HepG2 (cell line): ENCODE results near the gene AAMP. TPM values are rescaled to one million over a fixed set of nuclear protein-coding genes. Genes with fewer than 3 reads are reported as not detected.
A peak's percentile ranks its signal among the peaks of the same experiment; 100 is the strongest.

Experiments
- ATF1 ChIP-seq: IDR thresholded peaks from 2 replicates; pipeline ENCODE4 v1.6.1; 2016; ENCODE audit warnings: mild to moderate bottlenecking, control low read depth
- CHCHD3 ChIP-seq: sonication (generic); formaldehyde crosslinking; IDR thresholded peaks from 2 replicates; pipeline ENCODE4 v1.8.0; 2022; ENCODE audit warnings: mild to moderate bottlenecking, missing genetic modification reagents, moderate library complexity
- FOXM1 ChIP-seq: sonication (generic); formaldehyde crosslinking; IDR thresholded peaks from 2 replicates; pipeline ENCODE4 v1.5.0; 2020; ENCODE audit warnings: missing genetic modification reagents
- HDAC1 ChIP-seq: sonication (generic); formaldehyde crosslinking; IDR thresholded peaks from 2 replicates; pipeline ENCODE4 v1.5.1; 2020; ENCODE audit warnings: mild to moderate bottlenecking, missing genetic modification reagents
- MAFG ChIP-seq: sonication (generic); formaldehyde crosslinking; IDR thresholded peaks from 2 replicates; pipeline ENCODE4 v1.5.1; 2020; ENCODE audit warnings: mild to moderate bottlenecking, missing genetic modification reagents
- MIXL1 ChIP-seq: IDR thresholded peaks from 2 replicates; pipeline ENCODE4 v1.6.1; 2016
- MXI1 ChIP-seq: IDR thresholded peaks from 3 replicates; pipeline ENCODE4 v1.6.1; 2012; ENCODE audit warnings: low read depth, low read length, inconsistent platforms, borderline replicate concordance
- SMAD1 ChIP-seq: sonication (generic); formaldehyde crosslinking; IDR thresholded peaks from 2 replicates; pipeline ENCODE4 v1.4.0; 2020; ENCODE audit warnings: missing genetic modification reagents, low read depth, mild to moderate bottlenecking, borderline replicate concordance
- TIGD3 ChIP-seq: sonication (generic); formaldehyde crosslinking; IDR thresholded peaks from 2 replicates; pipeline ENCODE4 v1.5.1; 2020; ENCODE audit warnings: mild to moderate bottlenecking, missing genetic modification reagents, borderline replicate concordance
- UBTF ChIP-seq: sonication (generic); formaldehyde crosslinking; IDR thresholded peaks from 2 replicates; pipeline ENCODE4 v1.4.0; 2020; ENCODE audit warnings: mild to moderate bottlenecking, missing genetic modification reagents
- ZNF567 ChIP-seq: sonication (generic); formaldehyde crosslinking; IDR thresholded peaks from 2 replicates; pipeline ENCODE4 v1.8.1; 2023; ENCODE audit warnings: mild to moderate bottlenecking, missing genetic modification reagents, borderline replicate concordance
- ZNF703 ChIP-seq: sonication (generic); formaldehyde crosslinking; IDR thresholded peaks from 2 replicates; pipeline ENCODE4 v1.5.1; 2020; ENCODE audit warnings: missing genetic modification reagents, mild to moderate bottlenecking, moderate library complexity, borderline replicate concordance
- ZNF749 ChIP-seq: sonication (generic); formaldehyde crosslinking; IDR thresholded peaks from 2 replicates; pipeline ENCODE4 v1.8.0; 2022; ENCODE audit warnings: mild to moderate bottlenecking, missing genetic modification reagents, moderate library complexity, borderline replicate concordance
- ZNF768 ChIP-seq: sonication (generic); formaldehyde crosslinking; IDR thresholded peaks from 2 replicates; pipeline ENCODE4 v1.4.0; 2020; ENCODE audit warnings: missing genetic modification reagents
- polyA plus RNA-seq, 8 experiments: library from polyadenylated mRNA; depleted of rRNA in 3 of 8; stranded (reverse) in 7 of 8; unstranded in 1 of 8; fragments of >200 nt; fragmentation: Illumina TruSeq in 4 of 8; extraction: Trizol in 4 of 8; gene quantifications; 2 replicates each; pipeline versions ENCODE4 v1.2.1 to v1.2.3, GENCODE V29; 2011 to 2016; ENCODE audit warnings: low read depth in 4 of 8, missing spikeins in 1 of 8, mixed read lengths in 1 of 8; ENCODE audit not compliant: insufficient read depth in 1 of 8
- total RNA-seq, 5 experiments: library from RNA; depleted of rRNA; stranded (reverse); fragments of >200 nt; fragmentation: Illumina TruSeq; extraction: Trizol; gene quantifications; 2 replicates each; pipeline ENCODE4 v1.2.3, GENCODE V29; 2016; ENCODE audit warnings: low read depth in 1 of 5
- TF ChIP-seq, protein P1 (sequence below): sonication (generic); formaldehyde crosslinking; IDR thresholded peaks from 2 replicates; pipeline ENCODE4 v1.4.0; 2020; ENCODE audit warnings: missing genetic modification reagents
- TF ChIP-seq, protein P2 (sequence below): sonication (generic); formaldehyde crosslinking; conservative IDR thresholded peaks from 2 replicates; pipeline ENCODE4 v1.5.0; 2020; ENCODE audit warnings: missing genetic modification reagents

The AAMP gene
- total and polyA plus RNA-seq, 2 of the 13 experiments (the other 11 are each of a cell fraction or from before 2014, with no cell fraction given), result 110 to 186 TPM

DNA sequence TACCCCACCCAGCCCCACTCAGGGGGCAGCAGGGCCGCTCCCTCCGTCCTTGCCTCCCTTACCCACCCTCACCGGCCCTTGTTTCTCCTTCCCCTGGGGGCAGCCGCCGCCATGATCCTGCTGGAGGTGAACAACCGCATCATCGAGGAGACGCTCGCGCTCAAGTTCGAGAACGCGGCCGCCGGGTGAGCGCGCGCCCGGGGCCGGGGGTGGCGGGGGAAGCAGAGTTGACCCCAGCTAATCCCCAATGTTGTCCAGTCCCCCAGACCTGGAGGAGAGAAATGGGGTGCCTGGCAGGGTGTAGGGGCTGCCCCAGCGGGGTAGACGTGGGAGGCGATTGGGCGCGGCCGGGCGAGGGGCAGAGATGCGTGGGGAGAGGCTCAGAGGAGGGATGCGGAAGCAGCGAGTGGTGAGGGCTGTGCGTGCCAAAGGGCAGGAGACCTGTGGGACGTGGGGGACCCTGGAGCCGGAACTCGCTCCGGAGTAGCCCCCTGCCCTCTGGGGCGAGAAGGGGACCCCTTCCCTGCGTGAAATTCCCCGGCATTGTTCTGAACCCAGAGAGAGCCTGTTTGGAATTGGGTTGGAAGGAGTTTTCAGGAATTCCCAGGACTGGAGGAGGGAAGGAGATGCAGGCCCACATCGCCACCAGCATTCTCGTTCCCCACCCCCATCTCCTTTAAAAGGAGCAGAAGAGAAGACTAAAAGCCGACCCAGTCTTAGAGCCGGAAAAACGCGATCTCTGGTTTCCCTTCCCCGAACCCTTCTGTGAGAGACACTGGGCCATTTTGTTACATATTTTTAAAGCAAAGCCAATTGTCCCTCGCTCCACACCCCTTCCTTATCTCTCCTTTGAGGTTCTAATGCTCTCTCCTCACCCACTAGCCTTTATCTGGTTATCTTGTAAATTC, 52.3 kb downstream of the AAMP start (continued):
- TF ChIP-seq, protein P1, sequence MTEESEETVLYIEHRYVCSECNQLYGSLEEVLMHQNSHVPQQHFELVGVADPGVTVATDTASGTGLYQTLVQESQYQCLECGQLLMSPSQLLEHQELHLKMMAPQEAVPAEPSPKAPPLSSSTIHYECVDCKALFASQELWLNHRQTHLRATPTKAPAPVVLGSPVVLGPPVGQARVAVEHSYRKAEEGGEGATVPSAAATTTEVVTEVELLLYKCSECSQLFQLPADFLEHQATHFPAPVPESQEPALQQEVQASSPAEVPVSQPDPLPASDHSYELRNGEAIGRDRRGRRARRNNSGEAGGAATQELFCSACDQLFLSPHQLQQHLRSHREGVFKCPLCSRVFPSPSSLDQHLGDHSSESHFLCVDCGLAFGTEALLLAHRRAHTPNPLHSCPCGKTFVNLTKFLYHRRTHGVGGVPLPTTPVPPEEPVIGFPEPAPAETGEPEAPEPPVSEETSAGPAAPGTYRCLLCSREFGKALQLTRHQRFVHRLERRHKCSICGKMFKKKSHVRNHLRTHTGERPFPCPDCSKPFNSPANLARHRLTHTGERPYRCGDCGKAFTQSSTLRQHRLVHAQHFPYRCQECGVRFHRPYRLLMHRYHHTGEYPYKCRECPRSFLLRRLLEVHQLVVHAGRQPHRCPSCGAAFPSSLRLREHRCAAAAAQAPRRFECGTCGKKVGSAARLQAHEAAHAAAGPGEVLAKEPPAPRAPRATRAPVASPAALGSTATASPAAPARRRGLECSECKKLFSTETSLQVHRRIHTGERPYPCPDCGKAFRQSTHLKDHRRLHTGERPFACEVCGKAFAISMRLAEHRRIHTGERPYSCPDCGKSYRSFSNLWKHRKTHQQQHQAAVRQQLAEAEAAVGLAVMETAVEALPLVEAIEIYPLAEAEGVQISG, result no peak
- TF ChIP-seq ZNF567 (CRISPR knock-in tag), result no peak
- no peak for TF ChIP-seq ZNF703 (CRISPR knock-in tag)
- TF ChIP-seq MXI1, result no peak
- TF ChIP-seq SMAD1, result no peak
- no peak for TF ChIP-seq CHCHD3 (CRISPR knock-in tag)
- TF ChIP-seq ZNF749 (CRISPR knock-in tag), result peak; percentile 34; the same call in 1 of the 2 replicates
- no peak for TF ChIP-seq MAFG (CRISPR knock-in tag)
- TF ChIP-seq ZNF768, result 0 out of 2 replicates have a peak, but pooled peaks have one; percentile 14
- no peak for TF ChIP-seq FOXM1
- TF ChIP-seq MIXL1 (CRISPR knock-in tag), result no peak
- TF ChIP-seq ATF1 (CRISPR knock-in tag), result no peak
- TF ChIP-seq HDAC1 (CRISPR knock-in tag), result peak; percentile 12; the same call in 1 of the 2 replicates
- TF ChIP-seq, protein P2, sequence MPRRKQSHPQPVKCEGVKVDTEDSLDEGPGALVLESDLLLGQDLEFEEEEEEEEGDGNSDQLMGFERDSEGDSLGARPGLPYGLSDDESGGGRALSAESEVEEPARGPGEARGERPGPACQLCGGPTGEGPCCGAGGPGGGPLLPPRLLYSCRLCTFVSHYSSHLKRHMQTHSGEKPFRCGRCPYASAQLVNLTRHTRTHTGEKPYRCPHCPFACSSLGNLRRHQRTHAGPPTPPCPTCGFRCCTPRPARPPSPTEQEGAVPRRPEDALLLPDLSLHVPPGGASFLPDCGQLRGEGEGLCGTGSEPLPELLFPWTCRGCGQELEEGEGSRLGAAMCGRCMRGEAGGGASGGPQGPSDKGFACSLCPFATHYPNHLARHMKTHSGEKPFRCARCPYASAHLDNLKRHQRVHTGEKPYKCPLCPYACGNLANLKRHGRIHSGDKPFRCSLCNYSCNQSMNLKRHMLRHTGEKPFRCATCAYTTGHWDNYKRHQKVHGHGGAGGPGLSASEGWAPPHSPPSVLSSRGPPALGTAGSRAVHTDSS (CRISPR knock-in tag), result no peak
- TF ChIP-seq TIGD3 (CRISPR knock-in tag), result peak; percentile 48; the same call in 1 of the 2 replicates
- TF ChIP-seq UBTF, result peak; percentile 49
